OCI-LY7 (cell line): ENCODE results near the gene NDUFS8. TPM values are rescaled to one million over a fixed set of nuclear protein-coding genes. Genes with fewer than 3 reads are reported as not detected.
A peak's percentile ranks its signal among the peaks of the same experiment; 100 is the strongest.
"Not testable (repeated sequence)": the region's sequence is repeated elsewhere in the genome, so short reads cannot be mapped to it uniquely, and the experiment has no call there.

ENCODE experiments used
- BruUV-seq: library from RNA; stranded (reverse); fragments of 400-500 nt; replicated peaks from 2 replicates; lab custom pipeline; 2021; lab: Mats Ljungman, UMichigan
- CTCF ChIA-PET: fragments of 300-600 bp; sonication (Branson Sonifier 250); formaldehyde crosslinking; loops from one replicate; lab custom pipeline; 2022; ENCODE audit warnings: antibody characterized with exemption; ENCODE audit not compliant: unreplicated experiment; lab: Charles Lee
- POLR2A ChIA-PET: fragments of 300-600 bp; sonication (Branson Sonifier 250); formaldehyde crosslinking; loops from one replicate; lab custom pipeline; 2022; ENCODE audit warnings: antibody characterized with exemption; lab: Charles Lee
- DNase-seq: peaks from one replicate; pipeline ENCODE4 v3.0.0-alpha.2; 2015; ENCODE audit warnings: low spot score
- H2AFZ ChIP-seq: fragments of 200-600 bp; sonication (generic), shearing (Covaris generic); 2 replicates; pipeline ENCODE4 v1.6.1; 2014; ENCODE audit warnings: mild to moderate bottlenecking, antibody characterized with exemption, low read length, moderate library complexity
- H3K27ac ChIP-seq: fragments of 200-600 bp; sonication (generic); 2 replicates; pipeline ENCODE4 v1.5.1; 2014; ENCODE audit warnings: mixed run types, low read depth, mild to moderate bottlenecking, moderate library complexity, low read length, inconsistent platforms; ENCODE audit not compliant: poor library complexity, severe bottlenecking
- H3K36me3 ChIP-seq: fragments of 200-600 bp; sonication (generic); 2 replicates; pipeline ENCODE4 v1.6.1; 2014; ENCODE audit warnings: mild to moderate bottlenecking, antibody characterized with exemption, low read length, moderate library complexity, mixed read lengths; ENCODE audit not compliant: insufficient read depth
- H3K4me1 ChIP-seq: fragments of 200-600 bp; sonication (generic); 2 replicates; pipeline ENCODE4 v1.5.1; 2014; ENCODE audit warnings: mild to moderate bottlenecking, low read length; ENCODE audit not compliant: insufficient read depth, poor library complexity, severe bottlenecking
- H3K4me2 ChIP-seq: fragments of 200-600 bp; sonication (generic); 2 replicates; pipeline ENCODE4 v1.6.1; 2014; ENCODE audit warnings: mild to moderate bottlenecking, low read length
- H3K4me3 ChIP-seq: fragments of 200-600 bp; sonication (generic); 2 replicates; pipeline ENCODE4 v1.5.1; 2014; ENCODE audit warnings: mild to moderate bottlenecking, low read depth, low read length; ENCODE audit not compliant: poor library complexity, severe bottlenecking
- H3K79me2 ChIP-seq: fragments of 200-600 bp; sonication (generic); 2 replicates; pipeline ENCODE4 v1.6.1; 2016; ENCODE audit warnings: low read depth, mild to moderate bottlenecking, low read length, moderate library complexity, mixed read lengths; ENCODE audit not compliant: insufficient read depth
- H3K9me2 ChIP-seq: fragments of 200-600 bp; sonication (generic); 2 replicates; pipeline ENCODE4 v1.6.1; 2016; ENCODE audit warnings: mild to moderate bottlenecking, low read length, mixed read lengths; ENCODE audit not compliant: insufficient read depth
- H3K9me3 ChIP-seq: fragments of 200-600 bp; sonication (generic); 2 replicates; pipeline ENCODE4 v1.6.1; 2014; ENCODE audit warnings: mild to moderate bottlenecking, mixed run types, low read length, mixed read lengths
- H4K20me1 ChIP-seq: fragments of 200-600 bp; sonication (generic); 2 replicates; pipeline ENCODE4 v1.6.1; 2014; ENCODE audit warnings: mild to moderate bottlenecking, antibody characterized with exemption, low read length, moderate library complexity, mixed read lengths; ENCODE audit not compliant: insufficient read depth
- CTCF ChIP-seq: fragments of 200-600 bp; sonication (generic); conservative IDR thresholded peaks from 2 replicates; pipeline ENCODE4 v1.5.1; 2014; ENCODE audit warnings: mild to moderate bottlenecking, antibody characterized with exemption, low read length, moderate library complexity, mixed read lengths
- intact Hi-C: fragments of 100-400 bp; cut with micrococcal nuclease; formaldehyde crosslinking; loops from one replicate; pipeline ENCODE4 v1.10.0; 2022; ENCODE audit not compliant: unreplicated experiment
- total RNA-seq, 2 experiments: library from RNA; depleted of rRNA in 1 of 2; stranded (reverse); fragments of >200 nt in 1 of 2; shearing (Covaris generic) in 1 of 2; gene quantifications; 2 replicates each; pipeline ENCODE4 v1.2.3, GENCODE V29; 2014 to 2022

The NDUFS8 gene
- total RNA-seq, 2 experiments from 2014 or later, result 126 to 173 TPM

- intact Hi-C loops, result loop anchor here (10.0 kb wide), 1 partner anchor 349 kb away; no protein-coding TSS in a partner anchor
- not testable (repeated sequence) for H3K9me3 ChIP-seq
These were observed 36.7 kb upstream of the NDUFS8 start for GRCh38 chr11:67993821-67994220.

DNA sequence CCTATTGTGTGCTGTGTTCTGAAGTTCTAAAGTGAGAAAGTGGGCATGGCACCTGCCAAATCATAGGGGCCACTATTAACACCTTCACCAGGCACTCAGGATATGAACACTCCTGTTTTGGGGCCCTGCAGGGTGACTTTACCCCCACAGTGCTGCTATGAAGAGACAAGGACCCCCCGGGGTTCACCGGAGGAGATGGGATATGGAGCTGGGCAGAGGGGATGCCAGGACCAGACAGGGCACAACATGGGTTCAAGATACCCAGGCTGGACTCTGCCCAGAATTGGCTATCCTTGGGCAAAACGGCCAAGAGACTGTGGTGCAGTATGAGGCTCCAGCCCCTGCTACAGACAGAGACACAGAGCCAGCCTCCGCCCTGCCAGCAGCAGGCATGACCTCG lies 36.1 kb upstream of the NDUFS8 start:
- POLR2A ChIA-PET, BruUV-seq, H4K20me1 ChIP-seq: not testable (repeated sequence)

More at GRCh38 chr11:67993821-67994220, 36.7 kb upstream of the NDUFS8 start:
- Histone ChIP-seq H3K27ac (peak overlapping the region; percentile 54), H3K36me3 (peaks cover 16% of the 10 kb centered on the region), H3K4me2 (peak overlapping the region; percentile 58), H3K4me1 (peaks cover 35% of the 10 kb centered on the region)
- peak; percentile 63 for TF ChIP-seq CTCF
- H3K79me2 ChIP-seq, H2AFZ ChIP-seq, POLR2A ChIA-PET, CTCF ChIA-PET, H3K9me2 ChIP-seq, H4K20me1 ChIP-seq, H3K4me3 ChIP-seq, BruUV-seq: not testable (repeated sequence)
- DNase-seq, result peak; percentile 91

GRCh38 chr11:67995129-67995528 lies 35.4 kb upstream of the NDUFS8 start:
- H3K27ac ChIP-seq, POLR2A ChIA-PET, H3K4me3 ChIP-seq, BruUV-seq, H2AFZ ChIP-seq, H3K9me2 ChIP-seq, H3K9me3 ChIP-seq, H3K79me2 ChIP-seq, H4K20me1 ChIP-seq, DNase-seq, CTCF ChIA-PET: not testable (repeated sequence)
- H3K4me1 ChIP-seq, result peaks cover 35% of the 10 kb centered on the region
- peak overlapping the region; percentile 58; the same call in 1 of the 2 replicates for H3K4me2 ChIP-seq
- intact Hi-C loops, result loop anchor here (10.0 kb wide), 1 partner anchor 350 kb away; no protein-coding TSS in a partner anchor
- H3K36me3 ChIP-seq, result peaks cover 20% of the 10 kb centered on the region

More for the DNA sequence above, 36.1 kb upstream of the NDUFS8 start:
- H2AFZ ChIP-seq, H3K4me3 ChIP-seq, H3K79me2 ChIP-seq, CTCF ChIA-PET, H3K9me3 ChIP-seq, DNase-seq, H3K9me2 ChIP-seq: not testable (repeated sequence)
- Histone ChIP-seq H3K36me3 (peaks cover 20% of the 10 kb centered on the region), H3K27ac (peak overlapping the region; percentile 54), H3K4me2 (peak overlapping the region; percentile 58), H3K4me1 (peaks cover 35% of the 10 kb centered on the region)
- intact Hi-C loops, result loop anchor here (10.0 kb wide), 1 partner anchor 350 kb away; no protein-coding TSS in a partner anchor

DNA sequence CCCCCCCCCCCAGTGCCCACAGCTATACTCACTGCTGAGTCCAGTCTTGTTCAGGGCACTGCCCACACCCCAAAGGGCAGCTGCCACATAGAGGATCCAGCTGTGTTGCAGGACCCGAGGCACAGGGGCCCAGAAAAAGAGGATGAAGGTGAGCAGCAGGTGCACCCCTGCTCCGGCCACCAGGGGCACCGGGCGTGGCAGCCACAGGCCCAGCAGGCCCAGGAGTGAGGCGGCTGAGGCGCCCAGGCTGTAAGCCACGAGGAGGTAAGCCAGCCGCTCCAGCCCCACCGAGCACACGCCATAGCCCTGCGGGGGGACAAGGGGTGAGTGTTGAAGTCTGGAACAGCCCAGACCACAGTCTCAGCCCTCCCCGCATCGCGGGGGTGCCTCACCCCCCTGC lies 34.9 kb upstream of the NDUFS8 start:
- Histone ChIP-seq H3K36me3 (peaks cover 23% of the 10 kb centered on the region), H3K4me1 (peaks cover 35% of the 10 kb centered on the region)
- DNase-seq, H2AFZ ChIP-seq, H4K20me1 ChIP-seq, BruUV-seq, CTCF ChIA-PET, H3K9me3 ChIP-seq, H3K9me2 ChIP-seq, H3K27ac ChIP-seq, POLR2A ChIA-PET, H3K79me2 ChIP-seq, H3K4me3 ChIP-seq, H3K4me2 ChIP-seq: not testable (repeated sequence)
- intact Hi-C loops, result loop anchor here (10.0 kb wide), 1 partner anchor 351 kb away; no protein-coding TSS in a partner anchor
